Measurements from ENCODE around the gene PRKCSH.
"Not testable (repeated sequence)": the region's sequence is repeated elsewhere in the genome, so short reads cannot be mapped to it uniquely, and the experiment has no call there.

The PRKCSH gene

GRCh38 chr19:11420429-11421370 is 14.7 kb upstream of the PRKCSH start:
- no peak for DNase-seq

- DNase-seq = no peak
These were observed 13.9 kb upstream of the PRKCSH start for GRCh38 chr19:11421371-11422098.

GRCh38 chr19:11422163-11423065 is 13.0 kb upstream of the PRKCSH start:
- DNase-seq = no peak

- DNase-seq = no peak
These were observed 12.2 kb upstream of the PRKCSH start for GRCh38 chr19:11423164-11423790.

GRCh38 chr19:11423791-11424181 is 11.6 kb upstream of the PRKCSH start:
- peak in 1 of 2 experiments; percentile 15 for DNase-seq

GRCh38 chr19:11425719-11426457 is 9.5 kb upstream of the PRKCSH start:
- DNase-seq = no peak

- no peak for DNase-seq
These were observed 8.8 kb upstream of the PRKCSH start for GRCh38 chr19:11426656-11427055.

- DNase-seq = not testable (repeated sequence)
These were observed 1.9 kb upstream of the PRKCSH start for GRCh38 chr19:11433526-11433925.

GRCh38 chr19:11434703-11435056 is 755 bp upstream of the PRKCSH start:
- DNase-seq = no peak

- DNase-seq = no peak
These were observed 438 bp downstream of the PRKCSH start for GRCh38 chr19:11435833-11436313.

GRCh38 chr19:11437955-11438354 is 2.5 kb downstream of the PRKCSH start:
- no peak for DNase-seq

GRCh38 chr19:11444059-11444458 is 8.6 kb downstream of the PRKCSH start:
- no peak for DNase-seq

- DNase-seq = no peak
These were observed 9.7 kb downstream of the PRKCSH start for GRCh38 chr19:11445141-11445540.

- no peak for DNase-seq
These were observed 10.8 kb downstream of the PRKCSH start for GRCh38 chr19:11446271-11446651.

GRCh38 chr19:11446652-11447301 is 11.3 kb downstream of the PRKCSH start:
- DNase-seq = peak; percentile 34 to 46

- no peak for DNase-seq
These were observed 12.2 kb downstream of the PRKCSH start for GRCh38 chr19:11447347-11448262.

- no peak for DNase-seq
These were observed 13.0 kb downstream of the PRKCSH start for GRCh38 chr19:11448410-11448809.

GRCh38 chr19:11448923-11449554 is 13.6 kb downstream of the PRKCSH start:
- DNase-seq = no peak

- DNase-seq = no peak
These were observed 15.3 kb downstream of the PRKCSH start for GRCh38 chr19:11450570-11451326.

Data from NCI-H446 (cell line).